Hematopoietic multipotent progenitor cell treated with erythropoietin and hydrocortisone succinate and interleukin-3 and kit ligand, for 6 days (in vitro differentiated cells): ENCODE data around the gene HAAO.
"Not testable (repeated sequence)": the region's sequence is repeated elsewhere in the genome, so short reads cannot be mapped to it uniquely, and the experiment has no call there.

Source experiments
- DNase-seq: peaks from one replicate; pipeline ENCODE4 v3.0.0-alpha.2; 2015

The HAAO gene

GRCh38 chr2:42743659-42743990 is 48.8 kb downstream of the HAAO start:
- no peak for DNase-seq

GRCh38 chr2:42742740-42743658 is 49.4 kb downstream of the HAAO start:
- no peak for DNase-seq

- no peak for DNase-seq
These were observed 51.2 kb downstream of the HAAO start for GRCh38 chr2:42741140-42741539.

GRCh38 chr2:42736598-42737322 is 55.6 kb downstream of the HAAO start:
- DNase-seq: no peak

- DNase-seq: no peak
These were observed 58.5 kb downstream of the HAAO start for GRCh38 chr2:42733852-42734251.

GRCh38 chr2:42731316-42731715 is 61.1 kb downstream of the HAAO start:
- not testable (repeated sequence) for DNase-seq

- DNase-seq: no peak
These were observed 65.7 kb downstream of the HAAO start for GRCh38 chr2:42726680-42727079.

- DNase-seq: peak; percentile 30
These were observed 66.7 kb downstream of the HAAO start for GRCh38 chr2:42725657-42726056.

- DNase-seq: no peak
These were observed 67.5 kb downstream of the HAAO start for GRCh38 chr2:42724886-42725285.

- DNase-seq: no peak
These were observed 68.9 kb downstream of the HAAO start for GRCh38 chr2:42723465-42723864.

GRCh38 chr2:42722320-42723190 is 69.8 kb downstream of the HAAO start:
- peak; percentile 79 for DNase-seq

GRCh38 chr2:42721898-42722297 is 70.5 kb downstream of the HAAO start:
- DNase-seq: no peak
